Endothelial cell of umbilical vein (primary cell): ENCODE measurements around the gene CLCA1. TPM values are rescaled to one million over a fixed set of nuclear protein-coding genes. Genes with fewer than 3 reads are reported as not detected.

Experiments
- BruUV-seq: library from RNA; stranded (reverse); fragments of 400-500 nt; replicated peaks from 2 replicates; lab custom pipeline; 2021; lab: Mats Ljungman, UMichigan
- CTCF ChIA-PET: fragments of 300-600, 350-600 bp; sonication (Branson Sonifier 250); formaldehyde crosslinking; loops from one replicate; lab custom pipeline; 2021; ENCODE audit warnings: antibody characterized with exemption, inconsistent platforms; lab: Charles Lee
- POLR2A ChIA-PET: fragments of 300-600, 350-600 bp; sonication (Branson Sonifier 250); formaldehyde crosslinking; loops from one replicate; lab custom pipeline; 2021; ENCODE audit warnings: antibody characterized with exemption, inconsistent platforms; lab: Charles Lee
- DNase-seq: peaks from one replicate; pipeline ENCODE4 v3.0.0-alpha.2; 2011; ENCODE audit warnings: low read depth, low spot score
- FAIRE-seq: peaks from 2 replicates; lab custom pipeline; 2011; peaks lifted over from hg19 to GRCh38; lab: Jason Lieb, UNC
- H2AFZ ChIP-seq: 2 replicates; pipeline ENCODE4 v1.6.0; 2012; ENCODE audit warnings: low read depth, low read length, control low read depth, inconsistent platforms
- H3K27ac ChIP-seq: 2 replicates; pipeline ENCODE4 v1.5.1; 2011; ENCODE audit warnings: low read depth, mild to moderate bottlenecking, control low read depth, low read length, moderate library complexity; ENCODE audit not compliant: insufficient read depth
- H3K27me3 ChIP-seq, 2 experiments: 2 replicates each; pipeline versions ENCODE4 v1.6.0 to v1.6.1; 2011; ENCODE audit warnings: low read length in 2 of 2, mixed read lengths in 1 of 2; ENCODE audit not compliant: control insufficient read depth in 2 of 2, insufficient read depth in 2 of 2
- H3K36me3 ChIP-seq, 2 experiments: 2 replicates in 1 of 2; 3 replicates in 1 of 2; pipeline ENCODE4 v1.5.1; 2011; ENCODE audit warnings: low read length in 2 of 2, mild to moderate bottlenecking in 1 of 2, moderate library complexity in 1 of 2; ENCODE audit not compliant: control insufficient read depth in 2 of 2, insufficient read depth in 2 of 2; ENCODE audit errors: extremely low read depth in 1 of 2
- H3K4me1 ChIP-seq: 3 replicates; pipeline ENCODE4 v1.5.1; 2011; ENCODE audit warnings: mild to moderate bottlenecking, low read length; ENCODE audit not compliant: control insufficient read depth, insufficient read depth; ENCODE audit errors: extremely low read depth
- H3K4me2 ChIP-seq: 2 replicates; pipeline ENCODE4 v1.6.1; 2011; ENCODE audit warnings: low read length, control low read depth, mixed read lengths; ENCODE audit not compliant: insufficient read depth
- H3K4me3 ChIP-seq, 3 experiments: fragments of 200-600 bp in 1 of 3; sonication (generic), shearing (Covaris generic) in 1 of 3; replicated peaks in 1 of 3; 2 replicates each; pipeline ENCODE4 v1.5.1; 2011 to 2016; ENCODE audit warnings: control low read depth in 3 of 3, low read length in 3 of 3, mild to moderate bottlenecking in 2 of 3, inconsistent platforms in 1 of 3, low read depth in 1 of 3, moderate library complexity in 1 of 3; ENCODE audit not compliant: insufficient read depth in 1 of 3
- H3K79me2 ChIP-seq: 2 replicates; pipeline ENCODE4 v1.6.0; 2012; ENCODE audit warnings: low read length, inconsistent platforms; ENCODE audit not compliant: control insufficient read depth, insufficient read depth
- H3K9ac ChIP-seq: replicated peaks from 2 replicates; pipeline ENCODE3; 2011; ENCODE audit warnings: low read length, control low read depth; ENCODE audit not compliant: insufficient read depth; ENCODE audit errors: extremely low read depth
- H3K9me1 ChIP-seq: replicated peaks from 3 replicates; pipeline ENCODE4 v1.6.0; 2011; ENCODE audit warnings: mild to moderate bottlenecking, low read length; ENCODE audit not compliant: control insufficient read depth, insufficient read depth; ENCODE audit errors: extremely low read depth
- H3K9me3 ChIP-seq: replicated peaks from 2 replicates; pipeline ENCODE4 v1.5.1; 2012; ENCODE audit warnings: low read length, inconsistent platforms; ENCODE audit not compliant: control insufficient read depth, insufficient read depth
- H4K20me1 ChIP-seq: replicated peaks from 2 replicates; pipeline ENCODE3; 2011; ENCODE audit warnings: mild to moderate bottlenecking, low read length; ENCODE audit not compliant: control insufficient read depth, insufficient read depth; ENCODE audit errors: extremely low read depth
- CTCF ChIP-seq, 2 donors: IDR thresholded peaks; 1 replicate in 1 of 2; 2 replicates in 1 of 2; pipeline ENCODE4 v1.5.1; 2011; ENCODE audit warnings: low read length in 2 of 2, mild to moderate bottlenecking in 2 of 2, moderate library complexity in 2 of 2, control low read depth in 1 of 2, inconsistent platforms in 1 of 2, low read depth in 1 of 2; ENCODE audit not compliant: insufficient read depth in 1 of 2; ENCODE audit errors: extremely low read depth in 1 of 2
- EZH2 ChIP-seq: IDR thresholded peaks from 2 replicates; pipeline ENCODE4 v1.6.1; 2012; ENCODE audit warnings: borderline replicate concordance, low read depth, mild to moderate bottlenecking, moderate library complexity, low read length, inconsistent platforms; ENCODE audit not compliant: severe bottlenecking
- FOS ChIP-seq: IDR thresholded peaks from 2 replicates; pipeline ENCODE4 v1.6.1; 2011; ENCODE audit warnings: mild to moderate bottlenecking, low read length, moderate library complexity, borderline replicate concordance; ENCODE audit not compliant: insufficient read depth
- GATA2 ChIP-seq: IDR thresholded peaks from 2 replicates; pipeline ENCODE4 v1.7.0; 2011; ENCODE audit warnings: low read depth, mild to moderate bottlenecking, moderate library complexity, mixed read lengths, low read length; ENCODE audit not compliant: insufficient read length, insufficient read depth
- JUN ChIP-seq: IDR thresholded peaks from 2 replicates; pipeline ENCODE4 v1.6.1; 2011; ENCODE audit warnings: borderline replicate concordance, low read depth; ENCODE audit not compliant: insufficient read length, insufficient read depth
- MAX ChIP-seq: IDR thresholded peaks from 2 replicates; pipeline ENCODE4 v1.6.1; 2011; ENCODE audit not compliant: insufficient read depth, insufficient read length
- MYC ChIP-seq: IDR thresholded peaks from one replicate; pipeline ENCODE4 v1.6.1; 2011; ENCODE audit warnings: mild to moderate bottlenecking, low read depth, low read length
- POLR2A ChIP-seq: IDR thresholded peaks from 2 replicates; pipeline ENCODE4 v1.6.1; 2012; ENCODE audit warnings: low read depth, mild to moderate bottlenecking, control low read depth, low read length
- POLR2AphosphoS5 ChIP-seq: IDR thresholded peaks from 2 replicates; pipeline ENCODE4 v1.6.1; 2012; ENCODE audit warnings: low read depth, mild to moderate bottlenecking, control low read depth, low read length, moderate library complexity; ENCODE audit not compliant: insufficient read depth
- dilution Hi-C: fragments of 300-500 bp; cut with MboI; formaldehyde crosslinking; loops from one replicate; pipeline ENCODE4 v1.15.0; 2019; ENCODE audit warnings: low sequenced_read_pairs; ENCODE audit not compliant: extremely low pct_ligation_motif_present
- intact Hi-C: fragments of 100-400 bp; cut with micrococcal nuclease; formaldehyde crosslinking; loops from one replicate; pipeline ENCODE4 v1.10.0; 2022
- polyA plus RNA-seq, 4 experiments: library from polyadenylated mRNA; depleted of rRNA in 3 of 4; stranded (reverse) in 3 of 4; unstranded in 1 of 4; fragments of >200 nt; gene quantifications; 2 replicates each; pipeline versions ENCODE4 v1.2.1 to v1.2.3, GENCODE V29; 2011 to 2012; ENCODE audit warnings: missing spikeins in 1 of 4
- total RNA-seq: library from RNA; stranded (reverse); gene quantifications from 2 replicates; pipeline ENCODE4 v1.2.3, GENCODE V29; 2021

CLCA1 gene
- total and polyA plus RNA-seq, 2 donors (not counting 3 experiments of a cell fraction or from before 2014, with no cell fraction given) = not detected

- no peaks in the 10 kb centered on the region for H3K9me3 ChIP-seq
- H3K36me3 ChIP-seq = no peaks in the 10 kb centered on the region
- H3K79me2 ChIP-seq = no peaks in the 10 kb centered on the region
- intact Hi-C loops (no loop called here), dilution Hi-C loops (no loop called here)
- no peaks in the 10 kb centered on the region for H4K20me1 ChIP-seq
- H3K4me3 ChIP-seq = no peak overlapping the region
- ChIA-PET POLR2A (no interaction called here), CTCF (interaction anchor here (1.1 to 3.4 kb wide), 3 partner anchors 8 to 17 kb away, joined by 4 to 16 read pairs (median 7); no protein-coding TSS in a partner anchor)
- no peak for FAIRE-seq
- H3K27ac ChIP-seq = no peak overlapping the region
- no peak overlapping the region for H2AFZ ChIP-seq
- H3K27me3 ChIP-seq = peaks cover 10 to 20% of the 10 kb centered on the region in 2 experiments
- no peak overlapping the region for H3K4me2 ChIP-seq
- no peaks in the 10 kb centered on the region for H3K9me1 ChIP-seq
- BruUV-seq = no TSS peak
- DNase-seq = no peak
- no peaks in the 10 kb centered on the region for H3K4me1 ChIP-seq
- no peak for TF ChIP-seq MAX
- TF ChIP-seq JUN = no peak
- TF ChIP-seq EZH2 = no peak
- no peak for TF ChIP-seq FOS
- no peak for TF ChIP-seq GATA2
- no peak for TF ChIP-seq MYC
- TF ChIP-seq POLR2A = no peak
- no peak for TF ChIP-seq POLR2AphosphoS5
- TF ChIP-seq CTCF (IDR thresholded peaks at IDR 0.05; ENCODE audit: extremely low read depth in 1 of 2, insufficient read depth in 1 of 2, low read depth in 1 of 2, low read length in 2 of 2) = no peak
- H3K9ac ChIP-seq = no peak overlapping the region
Observed at GRCh38 chr1:86491171-86491950, 22.6 kb downstream of the CLCA1 start.
